LNCaP clone FGC (cell line): ENCODE measurements around the gene PPME1.

ENCODE experiments used
- DNase-seq: peaks from one replicate; pipeline ENCODE4 v3.0.0-alpha.2; 2011; ENCODE audit warnings: low read depth
- H3K4me3 ChIP-seq: 2 replicates; pipeline ENCODE4 v1.5.1; 2011; ENCODE audit warnings: mild to moderate bottlenecking, low read depth, low read length, control low read depth
- TF ChIP-seq, protein P1 (sequence below): IDR thresholded peaks from 2 replicates; pipeline ENCODE4 v1.5.1; 2012; ENCODE audit warnings: mild to moderate bottlenecking; ENCODE audit not compliant: control insufficient read depth, insufficient read depth; ENCODE audit errors: extremely low read depth

Gene PPME1

GRCh38 chr11:74221816-74222215 is 50.7 kb downstream of the PPME1 start:
- TF ChIP-seq, protein P1, sequence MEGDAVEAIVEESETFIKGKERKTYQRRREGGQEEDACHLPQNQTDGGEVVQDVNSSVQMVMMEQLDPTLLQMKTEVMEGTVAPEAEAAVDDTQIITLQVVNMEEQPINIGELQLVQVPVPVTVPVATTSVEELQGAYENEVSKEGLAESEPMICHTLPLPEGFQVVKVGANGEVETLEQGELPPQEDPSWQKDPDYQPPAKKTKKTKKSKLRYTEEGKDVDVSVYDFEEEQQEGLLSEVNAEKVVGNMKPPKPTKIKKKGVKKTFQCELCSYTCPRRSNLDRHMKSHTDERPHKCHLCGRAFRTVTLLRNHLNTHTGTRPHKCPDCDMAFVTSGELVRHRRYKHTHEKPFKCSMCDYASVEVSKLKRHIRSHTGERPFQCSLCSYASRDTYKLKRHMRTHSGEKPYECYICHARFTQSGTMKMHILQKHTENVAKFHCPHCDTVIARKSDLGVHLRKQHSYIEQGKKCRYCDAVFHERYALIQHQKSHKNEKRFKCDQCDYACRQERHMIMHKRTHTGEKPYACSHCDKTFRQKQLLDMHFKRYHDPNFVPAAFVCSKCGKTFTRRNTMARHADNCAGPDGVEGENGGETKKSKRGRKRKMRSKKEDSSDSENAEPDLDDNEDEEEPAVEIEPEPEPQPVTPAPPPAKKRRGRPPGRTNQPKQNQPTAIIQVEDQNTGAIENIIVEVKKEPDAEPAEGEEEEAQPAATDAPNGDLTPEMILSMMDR = no peak
- H3K4me3 ChIP-seq = no peak overlapping the region
- no peak for DNase-seq

DNA sequence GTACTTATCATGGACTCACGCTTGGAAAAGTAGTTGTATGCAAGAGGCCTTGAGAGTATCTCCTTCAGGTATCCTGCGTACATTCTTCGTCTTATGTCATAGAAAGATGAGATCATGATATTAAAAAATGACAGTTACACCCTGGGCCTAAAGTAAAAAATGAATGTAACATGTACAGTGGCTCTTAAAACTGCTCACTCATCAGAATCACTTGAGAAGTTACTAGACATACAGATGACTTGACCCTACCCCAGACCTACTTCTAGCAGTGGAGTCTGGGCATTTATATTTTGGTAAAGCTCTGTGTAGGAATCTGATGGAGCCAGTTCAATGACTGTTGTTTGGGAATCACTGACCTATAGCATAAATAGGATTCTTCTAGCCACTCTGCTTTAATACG is 54.5 kb downstream of the PPME1 start:
- no peak overlapping the region for H3K4me3 ChIP-seq
- DNase-seq = no peak
- TF ChIP-seq, protein P1 = no peak

- DNase-seq = no peak
- H3K4me3 ChIP-seq = no peak overlapping the region
- TF ChIP-seq, protein P1 = 0 out of 2 replicates have a peak, but pooled peaks have one; percentile 6
These were observed 55.8 kb downstream of the PPME1 start for GRCh38 chr11:74226907-74227306.

GRCh38 chr11:74232311-74232950 is 61.3 kb downstream of the PPME1 start:
- TF ChIP-seq, protein P1 = no peak
- peak; percentile 17 for DNase-seq

GRCh38 chr11:74233683-74234082 is 62.6 kb downstream of the PPME1 start:
- DNase-seq = no peak
- no peak overlapping the region for H3K4me3 ChIP-seq
- TF ChIP-seq, protein P1 = no peak

More at GRCh38 chr11:74232311-74232950, 61.3 kb downstream of the PPME1 start:
- H3K4me3 ChIP-seq = no peak overlapping the region

- DNase-seq = no peak
- TF ChIP-seq, protein P1 = no peak
These were observed 64.0 kb downstream of the PPME1 start for GRCh38 chr11:74235121-74235520.

GRCh38 chr11:74237541-74237940 is 66.5 kb downstream of the PPME1 start:
- TF ChIP-seq, protein P1 = no peak
- DNase-seq = no peak
- H3K4me3 ChIP-seq = no peak overlapping the region

More at GRCh38 chr11:74235121-74235520, 64.0 kb downstream of the PPME1 start:
- H3K4me3 ChIP-seq = no peak overlapping the region
